KG1 (cell line): ENCODE measurements around the gene OR52E5.

Experiments
- DNase-seq: peaks from one replicate; lab custom pipeline; 2025; lab: John Stamatoyannopoulos, UW

The OR52E5 gene

GRCh38 chr11:5892908-5893307 is at the start of gene OR52E5:
Gene OR52E5, plus strand, starts transcription at chr11:5893208. Its CDS starts 7,569 bp downstream, at chr11:5900777.
- DNase-seq, result no peak

- no peak for DNase-seq
These were observed 46.3 kb upstream of the OR52E5 start for GRCh38 chr11:5846701-5847100.

- peak; percentile 9 for DNase-seq
These were observed 45.3 kb upstream of the OR52E5 start for GRCh38 chr11:5847711-5848110.

- DNase-seq, result no peak
These were observed 42.0 kb upstream of the OR52E5 start for GRCh38 chr11:5851002-5851401.

GRCh38 chr11:5857590-5857989 is 35.4 kb upstream of the OR52E5 start, which contains the start of gene OR52E8:
Gene OR52E8, minus strand, starts transcription at chr11:5857690. Its CDS starts 0 bp downstream, at chr11:5857690.
- no peak for DNase-seq

- DNase-seq, result no peak
These were observed 27.2 kb upstream of the OR52E5 start for GRCh38 chr11:5865826-5866225.

- DNase-seq, result no peak
These were observed 14.4 kb upstream of the OR52E5 start for GRCh38 chr11:5878564-5878963.

- no peak for DNase-seq
These were observed 12.7 kb upstream of the OR52E5 start, which contains the start of gene OR52E4 for GRCh38 chr11:5880329-5880728. Gene OR52E4, plus strand, starts transcription at chr11:5880629. Its CDS starts 3,664 bp downstream, at chr11:5884293.

GRCh38 chr11:5881756-5882155 is 11.3 kb upstream of the OR52E5 start:
- no peak for DNase-seq

GRCh38 chr11:5887172-5887571 is 5.8 kb upstream of the OR52E5 start:
- no peak for DNase-seq

- DNase-seq, result no peak
These were observed 5.3 kb upstream of the OR52E5 start for GRCh38 chr11:5887661-5888060.

- DNase-seq, result no peak
These were observed 1.7 kb upstream of the OR52E5 start for GRCh38 chr11:5891216-5891800.

- DNase-seq, result no peak
These were observed 6.5 kb downstream of the OR52E5 start for GRCh38 chr11:5899534-5899933.

- no peak for DNase-seq
These were observed 17.5 kb downstream of the OR52E5 start for GRCh38 chr11:5910540-5910939.

GRCh38 chr11:5922749-5923426 is 29.9 kb downstream of the OR52E5 start:
- DNase-seq, result no peak

GRCh38 chr11:5923427-5923776 is 30.4 kb downstream of the OR52E5 start:
- no peak for DNase-seq

GRCh38 chr11:5923794-5924193 is 30.8 kb downstream of the OR52E5 start:
- DNase-seq, result no peak

GRCh38 chr11:5928271-5928670 is 35.3 kb downstream of the OR52E5 start:
- DNase-seq, result no peak

GRCh38 chr11:5928811-5929210 is 35.8 kb downstream of the OR52E5 start:
- DNase-seq, result no peak

GRCh38 chr11:5929571-5930368 is 36.8 kb downstream of the OR52E5 start:
- no peak for DNase-seq

- no peak for DNase-seq
These were observed 37.6 kb downstream of the OR52E5 start for GRCh38 chr11:5930614-5931013.

GRCh38 chr11:5931061-5931460 is 38.1 kb downstream of the OR52E5 start:
- DNase-seq, result no peak

- no peak for DNase-seq
These were observed 39.7 kb downstream of the OR52E5 start for GRCh38 chr11:5932671-5933070.
